Measurements from ENCODE around the gene NIPAL4. TPM values are rescaled to one million over a fixed set of nuclear protein-coding genes. Genes with fewer than 3 reads are reported as not detected.
"Not testable (repeated sequence)": the region's sequence is repeated elsewhere in the genome, so short reads cannot be mapped to it uniquely, and the experiment has no call there.

Gene NIPAL4
- polyA plus RNA-seq, 10 donors = 0.05 to 1.5 (median 0.34) TPM

GRCh38 chr5:157463081-157463480 is 3.1 kb downstream of the NIPAL4 start:
- no peak for DNase-seq

- DNase-seq = peak in 1 of 3 donors; percentile 67
Observed at GRCh38 chr5:157463621-157464518, 3.9 kb downstream of the NIPAL4 start.

- peak in 1 of 3 donors; percentile 82 for DNase-seq
Observed at GRCh38 chr5:157464519-157465171, 4.6 kb downstream of the NIPAL4 start.

DNA sequence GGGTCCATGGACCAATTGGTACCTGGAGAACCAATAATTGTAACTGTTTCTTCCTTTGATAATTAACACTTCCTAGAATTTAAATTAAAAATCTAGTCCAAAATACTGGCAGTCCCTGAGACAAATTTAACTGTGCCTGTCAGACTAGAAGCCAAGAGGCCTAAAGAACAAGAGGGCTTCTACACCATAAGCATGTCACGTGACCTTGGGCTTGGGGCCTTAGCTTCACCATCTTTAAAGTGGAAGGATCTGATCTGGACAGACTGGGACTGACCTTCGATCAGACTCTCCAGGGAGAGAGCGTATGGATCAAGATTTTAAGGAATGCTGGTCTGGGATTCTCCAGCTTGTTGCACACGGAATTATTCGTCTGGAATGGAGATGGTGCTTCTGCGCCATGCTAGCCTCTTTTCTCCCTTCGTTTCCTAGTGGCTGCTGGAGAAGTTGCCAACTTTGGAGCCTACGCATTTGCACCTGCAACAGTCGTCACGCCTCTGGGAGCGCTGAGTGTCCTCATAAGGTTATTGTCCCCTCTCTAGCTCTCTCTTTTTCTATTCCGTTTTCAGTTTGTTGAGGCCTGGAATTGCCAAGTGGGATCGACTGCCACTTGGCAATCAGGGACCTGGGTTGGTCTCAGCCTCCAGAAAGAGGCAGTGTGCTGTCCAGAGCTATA is 8.4 kb downstream of the NIPAL4 start:
- DNase-seq = no peak

DNA sequence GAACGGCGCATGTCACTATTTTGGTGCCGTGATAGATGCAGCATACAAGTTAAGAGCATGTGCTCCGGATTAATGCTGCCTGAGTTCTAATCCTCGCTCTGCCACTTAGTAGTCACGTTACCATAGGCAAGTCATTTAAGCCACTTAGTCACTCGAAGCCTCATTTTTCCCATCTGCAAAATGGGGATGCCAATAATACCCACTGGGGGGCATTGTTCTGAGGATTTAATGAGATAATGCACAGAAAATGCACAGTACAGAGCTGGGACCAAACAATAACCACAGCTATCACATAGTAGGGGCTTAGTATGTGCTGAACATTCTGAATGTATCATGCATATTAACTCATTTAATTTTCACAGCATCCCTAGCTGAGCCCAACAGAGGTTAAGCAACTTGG is 9.1 kb downstream of the NIPAL4 start:
- DNase-seq = no peak

GRCh38 chr5:157469687-157470086 is 9.7 kb downstream of the NIPAL4 start:
- DNase-seq = no peak

GRCh38 chr5:157470631-157471030 is 10.6 kb downstream of the NIPAL4 start:
- no peak for DNase-seq

DNA sequence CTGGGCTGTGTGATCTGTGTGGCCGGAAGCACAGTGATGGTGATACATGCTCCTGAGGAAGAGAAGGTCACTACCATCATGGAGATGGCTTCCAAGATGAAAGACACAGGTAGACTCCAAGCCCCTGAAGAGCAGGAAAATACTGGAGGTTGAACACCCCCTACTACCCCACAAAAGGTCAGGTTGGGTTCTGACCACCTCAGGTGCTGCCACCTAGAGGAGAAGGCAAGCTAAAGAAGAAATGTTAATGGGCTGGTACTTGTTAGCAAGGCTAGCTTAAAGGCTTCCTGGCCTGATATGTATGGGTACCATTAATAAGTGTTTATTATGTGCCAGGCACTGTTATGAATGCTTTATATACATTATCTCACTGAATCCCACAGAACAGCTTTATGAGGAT is 11.7 kb downstream of the NIPAL4 start:
- no peak for DNase-seq

DNA sequence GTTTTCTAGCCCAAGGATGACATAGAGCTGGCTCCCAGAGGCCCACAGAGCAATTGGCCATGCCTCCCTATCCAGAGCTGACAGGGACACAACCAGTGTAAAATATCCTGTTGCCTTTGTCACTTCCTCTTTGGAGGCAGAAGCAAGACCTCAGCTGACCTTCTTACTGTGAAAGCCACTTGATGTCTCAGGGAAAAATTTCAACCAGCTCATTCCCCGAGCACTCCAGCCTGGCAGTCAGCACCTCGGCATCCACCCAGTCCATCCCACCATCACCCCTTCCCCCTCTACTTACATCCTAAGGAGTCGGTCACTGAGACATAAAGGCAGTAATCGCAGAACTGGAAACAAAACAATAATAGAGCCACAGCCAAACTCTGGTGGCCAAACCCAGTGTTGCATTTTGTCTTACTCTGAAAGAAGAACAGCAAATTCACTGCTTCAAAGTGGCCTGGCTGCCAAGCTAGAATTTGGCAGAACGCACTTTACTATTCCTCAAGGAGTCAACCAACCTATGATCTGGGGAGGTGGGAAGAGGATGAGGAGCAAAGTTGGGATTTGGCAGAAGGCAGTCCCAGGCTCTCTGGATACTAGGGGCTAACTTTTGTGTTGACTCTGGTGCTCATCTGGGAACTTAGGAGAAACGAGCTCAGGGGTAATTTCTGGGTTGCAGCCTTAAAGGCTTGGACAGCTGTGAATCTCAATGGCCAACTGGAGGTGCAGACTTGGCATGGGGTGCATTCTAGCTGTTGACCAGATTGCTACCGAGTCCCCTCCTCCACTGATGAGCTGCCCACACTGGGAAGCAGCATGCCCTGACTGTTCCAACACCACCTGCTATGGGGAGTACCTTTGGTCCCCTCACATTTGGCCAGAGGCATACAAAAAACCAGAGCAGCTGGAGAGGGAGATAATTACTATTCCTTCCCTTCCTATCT is 13.6 kb downstream of the NIPAL4 start:
- DNase-seq = peak; percentile 17 to 64 (median 30)

- DNase-seq = no peak
Observed at GRCh38 chr5:157475432-157475831, 15.4 kb downstream of the NIPAL4 start.

DNA sequence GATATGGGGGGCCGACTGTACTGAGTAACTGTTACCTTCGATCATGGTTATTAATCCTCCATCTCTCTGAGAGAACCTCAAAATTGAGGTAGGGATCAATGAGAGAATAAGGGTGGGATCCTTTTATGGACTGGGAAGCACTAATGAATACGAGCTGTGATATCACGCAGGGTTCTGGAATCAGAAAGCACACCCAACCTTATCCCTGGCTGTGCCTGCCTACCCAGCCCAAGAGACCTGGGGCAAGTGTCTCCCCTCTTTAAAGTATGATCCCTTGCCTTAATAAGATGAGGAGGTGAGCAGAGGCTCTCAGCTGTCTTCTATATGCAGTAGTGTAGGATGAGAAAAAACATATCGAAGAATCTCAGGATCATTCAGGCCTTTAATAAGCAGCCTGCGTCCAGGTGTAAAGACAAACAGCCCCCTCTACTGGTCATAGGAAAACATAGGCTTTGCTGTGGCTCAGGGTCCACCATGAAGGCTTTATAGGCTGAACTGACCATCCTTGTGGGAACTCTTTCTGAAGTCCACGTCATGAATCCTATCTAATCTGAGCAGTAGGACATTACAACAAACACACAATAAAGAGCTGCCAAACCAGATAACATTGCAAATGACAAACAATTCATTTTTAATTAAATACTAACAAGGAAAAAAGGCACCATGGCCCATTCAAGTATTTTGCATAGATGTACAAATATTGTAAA is 16.8 kb downstream of the NIPAL4 start:
- peak; percentile 50 to 78 (median 66) for DNase-seq

- DNase-seq = no peak
Observed at GRCh38 chr5:157477814-157478494, 17.9 kb downstream of the NIPAL4 start.

GRCh38 chr5:157478726-157479125 is 18.7 kb downstream of the NIPAL4 start:
- DNase-seq = no peak

DNA sequence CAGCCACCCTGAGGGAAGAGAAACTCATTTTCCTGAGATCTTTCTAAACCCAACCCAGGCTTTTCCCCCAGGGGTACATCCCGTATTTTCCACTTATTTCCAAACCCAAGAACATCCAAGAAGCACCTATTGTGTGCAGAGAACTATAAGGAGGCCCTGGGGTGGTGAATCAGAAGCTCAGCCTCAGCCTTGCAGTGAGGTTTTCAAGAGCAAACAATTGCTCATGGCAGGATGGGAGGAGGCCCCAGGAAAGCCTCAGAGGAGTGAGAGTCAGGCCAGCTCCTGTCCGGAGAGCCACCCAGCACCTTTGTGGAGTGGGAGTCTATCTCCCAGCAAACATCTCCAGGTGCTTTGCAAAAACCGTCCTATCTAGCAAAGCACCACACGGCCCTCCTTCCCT is 19.2 kb downstream of the NIPAL4 start:
- no peak for DNase-seq

DNA sequence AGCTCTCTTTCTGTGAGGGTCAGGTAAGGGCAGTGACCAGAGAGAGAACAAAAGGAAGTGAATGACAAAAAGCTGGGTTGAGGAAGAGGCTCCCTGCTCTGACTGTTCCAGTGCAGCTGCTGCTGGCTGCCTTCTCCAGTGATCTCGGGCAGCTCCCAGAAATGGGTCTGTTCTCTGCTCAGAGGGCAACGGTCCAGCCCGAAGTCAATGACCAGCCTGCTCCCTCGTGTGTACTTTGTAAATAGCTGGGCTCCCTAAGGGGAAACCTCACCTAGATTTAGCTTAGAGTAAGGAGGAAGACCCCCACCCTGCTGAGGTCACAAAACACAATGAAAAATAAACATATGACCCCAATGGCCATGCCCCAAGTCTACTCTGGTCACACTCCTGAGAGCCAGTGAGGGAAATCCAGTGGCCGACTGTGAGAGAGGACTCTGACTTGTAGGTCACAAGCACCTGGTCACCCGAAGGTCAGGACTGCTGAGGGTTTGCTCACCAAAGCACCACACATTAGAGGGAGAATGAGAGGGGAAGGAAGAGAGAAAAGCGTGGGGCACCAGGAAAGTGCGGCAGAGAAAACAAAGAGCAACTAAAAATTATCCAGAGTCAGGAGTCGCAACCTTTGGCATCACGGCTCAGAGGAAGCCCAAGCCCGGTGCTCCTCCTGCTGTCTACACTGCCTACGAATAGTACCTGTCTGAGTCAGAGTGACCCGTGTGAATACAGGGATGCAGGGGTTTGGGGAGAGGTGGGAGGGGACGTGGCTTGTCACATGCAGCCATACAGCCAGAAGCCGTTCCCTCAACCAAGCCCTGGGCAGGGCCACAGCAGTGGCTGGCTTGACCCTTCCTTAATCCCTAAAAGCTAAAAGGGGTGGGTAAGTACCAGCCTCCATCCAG is 19.8 kb downstream of the NIPAL4 start:
- no peak for DNase-seq

- DNase-seq = no peak
Observed at GRCh38 chr5:157481265-157481664, 21.3 kb downstream of the NIPAL4 start.

DNA sequence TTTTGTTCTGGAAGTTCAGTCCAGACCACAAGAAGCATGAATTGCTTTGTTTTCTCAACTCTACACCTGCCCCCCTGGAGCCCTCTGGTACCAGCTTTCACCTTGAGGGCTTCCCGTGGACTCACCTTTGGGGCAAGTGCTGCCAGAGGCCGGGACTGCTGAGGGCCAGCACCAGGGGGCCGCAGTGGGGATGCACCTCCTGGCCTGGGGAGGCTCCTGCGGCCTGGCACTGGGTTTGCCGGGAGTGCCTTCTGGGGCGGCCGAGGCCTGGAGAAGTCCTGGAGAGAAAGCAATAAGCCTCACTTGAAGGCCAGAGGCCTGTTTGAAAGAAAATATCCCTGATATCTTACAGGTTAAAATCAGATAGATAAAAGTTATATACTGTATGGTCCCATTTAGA is 21.7 kb downstream of the NIPAL4 start:
- no peak for DNase-seq

- DNase-seq = not testable (repeated sequence)
Observed at GRCh38 chr5:157482702-157483101, 22.7 kb downstream of the NIPAL4 start.

DNA sequence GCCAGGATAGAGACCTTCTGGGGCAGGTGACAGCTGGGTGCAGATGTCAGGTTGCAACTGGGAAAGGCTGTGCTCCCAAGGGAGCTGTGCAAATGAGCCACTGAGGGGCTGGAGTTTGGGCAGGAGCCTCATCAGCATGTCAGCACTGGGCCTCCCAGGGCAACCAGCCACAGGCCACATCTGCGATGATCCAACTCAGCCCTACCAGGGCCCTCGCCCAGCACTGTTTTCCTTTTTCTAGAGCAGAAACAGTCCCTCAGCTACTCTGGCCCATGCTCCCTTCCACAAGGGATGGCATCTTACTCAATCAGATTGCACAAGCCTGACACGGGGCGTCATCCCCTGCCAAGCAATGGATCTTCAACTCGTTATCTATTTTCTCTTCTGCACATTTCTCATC is 24.8 kb downstream of the NIPAL4 start:
- no peak for DNase-seq

Data from muscle of back (tissue), 11 donors.